Nephron (organoid): Measurements from ENCODE around the gene FIS1.

Source experiments
- H3K27ac Mint-ChIP-seq, 3 experiments: 2 replicates each; pipeline ENCODE4 v1.8.0; 2020; ENCODE audit warnings: mixed read lengths in 3 of 3, mild to moderate bottlenecking in 2 of 3, moderate library complexity in 1 of 3
- H3K27me3 Mint-ChIP-seq: 2 replicates; pipeline ENCODE4 v1.8.0; 2021; ENCODE audit warnings: low read depth, mild to moderate bottlenecking, moderate library complexity, mixed read lengths
- H3K36me3 Mint-ChIP-seq: 2 replicates; pipeline ENCODE4 v1.8.0; 2020; ENCODE audit warnings: low read depth, mixed read lengths
- H3K4me1 Mint-ChIP-seq: 2 replicates; pipeline ENCODE4 v1.8.0; 2020; ENCODE audit warnings: mixed read lengths
- H3K4me3 Mint-ChIP-seq, 3 experiments: 2 replicates each; pipeline ENCODE4 v1.8.0; 2020; ENCODE audit warnings: mild to moderate bottlenecking in 3 of 3, mixed read lengths in 3 of 3, moderate library complexity in 2 of 3
- H3K9me3 Mint-ChIP-seq: 2 replicates; pipeline ENCODE4 v1.8.0; 2020; ENCODE audit warnings: mixed read lengths
- TF ChIP-seq, protein P1 (sequence below), 3 experiments: fragments of 200-600 bp; sonication (generic); IDR thresholded peaks; one replicate each; pipeline ENCODE4 v1.5.0; 2021; ENCODE audit warnings: antibody characterized with exemption in 3 of 3; ENCODE audit not compliant: unreplicated experiment in 3 of 3

The FIS1 gene

DNA sequence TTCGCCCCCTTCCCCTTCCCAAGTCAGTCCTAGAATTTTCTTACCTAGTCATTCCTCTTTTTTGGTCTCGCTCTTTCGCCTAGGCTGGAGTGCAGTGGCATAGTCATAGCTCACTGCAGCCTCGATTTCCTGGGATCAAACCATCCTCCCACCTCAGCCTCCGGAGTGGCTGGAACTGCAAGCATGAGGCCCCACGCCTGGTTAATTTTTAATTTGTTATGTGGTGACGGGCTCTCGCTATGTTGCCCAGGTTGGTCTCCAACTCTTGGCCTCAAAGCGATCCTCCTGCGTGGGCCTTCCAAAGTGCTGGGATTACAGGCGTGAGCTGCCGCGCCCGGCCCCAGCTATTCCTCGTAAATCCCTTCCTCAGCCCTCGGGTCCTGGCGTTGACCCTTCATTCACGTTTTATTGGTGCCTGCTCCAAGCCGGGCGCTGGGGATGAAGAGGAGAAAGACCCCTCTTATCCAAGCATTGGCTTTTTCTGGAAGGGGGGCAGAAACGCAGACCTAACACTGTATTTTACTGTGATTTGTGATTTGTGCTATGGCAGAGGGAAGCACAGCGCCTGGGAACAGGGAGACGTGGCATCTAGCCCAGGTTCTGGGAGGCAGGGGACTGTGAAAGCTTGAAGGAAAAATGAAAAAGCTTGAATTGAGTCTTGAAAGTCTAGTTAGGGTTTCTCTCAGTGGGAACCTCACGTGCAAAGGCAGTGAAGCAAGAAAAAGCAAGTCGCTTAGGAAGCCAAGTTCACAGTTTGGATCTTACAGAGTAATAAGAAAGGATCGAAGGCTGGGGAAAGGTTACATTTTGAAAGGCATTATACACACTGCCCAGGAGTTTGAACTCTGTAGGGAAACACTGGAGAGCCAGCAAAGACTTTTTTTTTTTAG, 26.4 kb downstream of the FIS1 start:
- Mint-ChIP-seq H3K4me3 (peak overlapping the region; percentile 95 to 97 (median 95)), H3K4me1 (peaks cover 31% of the 10 kb centered on the region), H3K27me3 (no peaks in the 10 kb centered on the region), H3K27ac (peak overlapping the region; percentile 72 to 93 (median 91)), H3K36me3 (peaks cover 35% of the 10 kb centered on the region), H3K9me3 (no peaks in the 10 kb centered on the region)
- TF ChIP-seq, protein P1, sequence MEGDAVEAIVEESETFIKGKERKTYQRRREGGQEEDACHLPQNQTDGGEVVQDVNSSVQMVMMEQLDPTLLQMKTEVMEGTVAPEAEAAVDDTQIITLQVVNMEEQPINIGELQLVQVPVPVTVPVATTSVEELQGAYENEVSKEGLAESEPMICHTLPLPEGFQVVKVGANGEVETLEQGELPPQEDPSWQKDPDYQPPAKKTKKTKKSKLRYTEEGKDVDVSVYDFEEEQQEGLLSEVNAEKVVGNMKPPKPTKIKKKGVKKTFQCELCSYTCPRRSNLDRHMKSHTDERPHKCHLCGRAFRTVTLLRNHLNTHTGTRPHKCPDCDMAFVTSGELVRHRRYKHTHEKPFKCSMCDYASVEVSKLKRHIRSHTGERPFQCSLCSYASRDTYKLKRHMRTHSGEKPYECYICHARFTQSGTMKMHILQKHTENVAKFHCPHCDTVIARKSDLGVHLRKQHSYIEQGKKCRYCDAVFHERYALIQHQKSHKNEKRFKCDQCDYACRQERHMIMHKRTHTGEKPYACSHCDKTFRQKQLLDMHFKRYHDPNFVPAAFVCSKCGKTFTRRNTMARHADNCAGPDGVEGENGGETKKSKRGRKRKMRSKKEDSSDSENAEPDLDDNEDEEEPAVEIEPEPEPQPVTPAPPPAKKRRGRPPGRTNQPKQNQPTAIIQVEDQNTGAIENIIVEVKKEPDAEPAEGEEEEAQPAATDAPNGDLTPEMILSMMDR (IDR thresholded peaks at IDR 0.05; ENCODE audit: unreplicated experiment in 3 of 3) = no peak

DNA sequence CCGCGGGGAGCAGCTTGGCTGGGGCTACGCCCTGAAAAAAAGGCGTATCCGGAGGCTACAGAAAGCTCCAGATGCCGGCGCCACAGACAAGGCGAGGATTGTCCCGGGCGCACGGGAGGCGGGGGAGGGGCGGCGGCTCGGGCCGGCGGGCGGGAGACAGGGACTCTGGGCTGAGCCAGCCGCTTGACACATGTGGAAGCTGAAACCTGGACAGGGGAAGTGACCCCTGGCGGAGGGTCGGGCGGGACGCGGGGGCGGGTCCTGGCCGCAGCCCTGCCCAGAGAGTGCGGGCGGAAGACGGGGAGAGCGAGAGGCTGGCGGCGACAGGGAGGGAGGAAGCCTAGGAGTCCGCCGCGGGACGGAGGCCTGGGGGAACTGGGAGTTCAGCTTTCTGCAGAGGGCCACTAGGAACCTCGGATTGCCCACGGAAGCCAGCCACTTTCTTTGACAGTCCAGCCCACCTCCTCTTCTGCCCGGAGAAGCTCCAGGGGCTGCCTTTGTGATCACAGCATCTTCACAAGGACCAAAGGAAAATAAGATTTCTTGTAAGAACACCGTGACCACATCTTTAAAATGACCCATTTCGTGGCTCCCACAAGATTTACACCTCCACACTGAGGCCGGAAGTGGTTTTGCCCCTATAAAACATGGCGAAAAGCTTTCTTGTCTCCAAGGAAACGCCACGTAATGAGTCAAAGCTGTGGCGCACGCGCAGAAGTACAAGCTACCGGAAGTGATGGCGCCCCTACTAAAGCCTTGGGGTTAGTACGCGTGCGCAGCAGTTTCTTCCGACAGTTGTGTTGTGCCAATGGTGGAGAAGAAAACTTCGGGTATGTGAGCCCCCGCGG, 27.3 kb downstream of the FIS1 start, which contains the start of the genes PLOD3 and ZNHIT1:
PLOD3 (minus strand) TSS at position 194 of the 848 bp plus-strand sequence. CDS start 307 bp downstream, outside the sequence.
ZNHIT1 (plus strand) TSS at position 778 of the 848 bp plus-strand sequence; CDS start at position 809, 31 bp downstream.
- Mint-ChIP-seq H3K27me3 (no peaks in the 10 kb centered on the region), H3K9me3 (no peaks in the 10 kb centered on the region)

DNA sequence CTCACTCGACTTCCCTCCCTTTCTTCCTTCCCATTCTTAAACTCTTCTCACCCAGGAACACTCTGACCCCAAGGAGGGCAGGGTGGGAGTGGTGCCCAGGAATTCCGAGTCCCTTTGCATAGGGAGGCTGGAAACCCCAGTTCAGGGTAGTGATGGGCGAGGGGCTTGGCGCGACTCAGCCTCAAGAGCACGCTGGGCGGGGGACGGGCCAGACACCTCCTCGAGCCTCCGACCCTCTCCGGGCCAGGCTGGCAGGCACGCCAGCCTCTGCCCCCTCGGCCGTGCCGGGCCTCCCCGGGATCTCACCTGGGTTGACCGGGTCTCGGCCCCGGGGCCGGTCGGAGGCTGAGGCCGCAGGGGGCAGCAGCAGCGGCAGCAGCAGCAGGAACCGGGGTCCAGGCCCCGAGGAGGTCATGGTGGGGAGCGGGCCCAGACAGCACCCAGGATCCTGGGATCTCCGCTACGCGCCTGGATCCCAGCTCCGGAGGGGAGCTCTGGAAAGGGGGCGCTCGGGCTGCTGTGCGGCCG, 28.0 kb downstream of the FIS1 start:
- Mint-ChIP-seq H3K4me1 (peaks cover 31% of the 10 kb centered on the region), H3K27me3 (no peaks in the 10 kb centered on the region), H3K27ac (peak overlapping the region in 1 of 3 experiments; percentile 91), H3K9me3 (no peaks in the 10 kb centered on the region), H3K36me3 (peaks cover 22% of the 10 kb centered on the region), H3K4me3 (peak overlapping the region; percentile 95 to 97 (median 95))
- TF ChIP-seq, protein P1 (IDR thresholded peaks at IDR 0.05; ENCODE audit: unreplicated experiment in 3 of 3) = no peak

More for the DNA sequence above, 27.3 kb downstream of the FIS1 start, which contains the start of the genes PLOD3 and ZNHIT1:
- TF ChIP-seq, protein P1 (IDR thresholded peaks at IDR 0.05; ENCODE audit: unreplicated experiment in 3 of 3) = peak in 1 of 3 experiments; percentile 36
- Mint-ChIP-seq H3K4me1 (peaks cover 31% of the 10 kb centered on the region), H3K36me3 (peaks cover 27% of the 10 kb centered on the region), H3K4me3 (peak within 1 kb of the TSS; percentile 95 to 97 (median 95)), H3K27ac (peak within 1 kb of the TSS; percentile 72 to 93 (median 91))

DNA sequence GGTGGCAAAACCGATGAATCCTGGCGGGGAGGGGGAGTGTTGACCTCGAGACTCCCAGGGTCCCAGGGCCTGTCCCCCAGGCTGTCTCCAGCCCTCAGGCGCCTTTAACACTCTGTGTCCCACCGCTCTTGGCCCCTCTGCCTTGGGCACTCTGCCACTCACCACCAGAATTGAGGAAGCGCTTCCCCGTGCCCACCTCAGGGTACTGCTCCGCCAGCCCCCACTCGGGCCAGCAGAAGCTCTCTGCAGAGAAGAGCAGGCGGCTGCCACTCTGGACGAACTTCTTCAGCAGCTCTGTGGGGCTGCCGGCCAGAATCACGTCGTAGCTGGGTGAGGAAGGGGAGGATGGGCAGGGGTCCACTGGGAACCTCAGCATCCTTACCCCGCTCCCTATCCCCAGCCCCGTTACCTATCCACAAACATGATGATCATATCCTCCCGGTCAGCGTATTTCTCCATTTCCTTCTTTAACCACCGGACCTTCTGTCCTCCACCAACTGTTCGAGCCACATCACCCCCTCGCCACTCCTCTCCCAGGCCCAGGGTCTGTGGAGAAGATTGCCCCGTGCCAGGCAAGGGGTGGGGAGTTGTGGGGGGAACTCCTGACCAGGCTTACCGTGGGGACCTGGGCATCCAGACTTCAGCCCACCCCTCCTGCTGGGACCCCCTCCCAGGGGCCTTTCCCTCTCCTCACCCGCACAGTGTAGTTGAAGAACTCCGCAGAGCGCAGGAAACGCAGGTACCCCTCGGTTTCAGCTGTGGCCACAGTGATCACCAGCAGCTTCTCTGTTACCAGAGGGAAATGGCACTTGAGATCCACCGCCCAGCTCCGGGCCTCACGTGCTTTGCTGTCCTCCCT, 28.7 kb downstream of the FIS1 start:
- Mint-ChIP-seq H3K27me3 (no peaks in the 10 kb centered on the region), H3K9me3 (no peaks in the 10 kb centered on the region), H3K4me1 (peaks cover 31% of the 10 kb centered on the region), H3K36me3 (peaks cover 15% of the 10 kb centered on the region), H3K27ac (peak overlapping the region in 1 of 3 experiments; percentile 70), H3K4me3 (peak overlapping the region; percentile 87 to 95 (median 88))
- TF ChIP-seq, protein P1 (IDR thresholded peaks at IDR 0.05; ENCODE audit: unreplicated experiment in 3 of 3) = no peak

DNA sequence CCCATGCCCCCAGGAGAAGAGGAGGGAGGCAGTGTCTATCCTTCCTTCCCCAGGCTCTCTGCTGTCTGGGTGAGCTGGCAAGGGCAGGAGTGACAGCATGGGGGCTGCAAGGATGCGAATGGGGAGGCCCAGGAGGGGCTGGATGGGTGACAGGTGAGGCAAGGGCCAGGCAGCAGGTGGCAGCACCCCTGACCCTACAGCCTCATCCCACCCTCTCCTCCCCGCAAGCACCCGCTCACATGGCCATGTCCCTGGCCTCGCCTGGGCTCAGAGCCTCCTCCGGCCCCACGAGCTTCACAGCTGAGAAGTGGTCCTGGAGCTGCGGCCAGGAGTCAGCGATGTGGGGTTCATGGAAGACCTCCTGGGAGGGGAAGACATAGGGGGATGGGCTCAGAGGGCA, 32.9 kb downstream of the FIS1 start:
- H3K27me3 Mint-ChIP-seq = peaks cover 4% of the 10 kb centered on the region
- peaks cover 9% of the 10 kb centered on the region for H3K4me1 Mint-ChIP-seq
- TF ChIP-seq, protein P1 (IDR thresholded peaks at IDR 0.05; ENCODE audit: unreplicated experiment in 3 of 3) = no peak
- no peak overlapping the region for H3K27ac Mint-ChIP-seq
- no peak overlapping the region for H3K4me3 Mint-ChIP-seq
- no peaks in the 10 kb centered on the region for H3K9me3 Mint-ChIP-seq
- H3K36me3 Mint-ChIP-seq = peaks cover 30% of the 10 kb centered on the region
